ENCODE data around the gene AMACR. TPM values are rescaled to one million over a fixed set of nuclear protein-coding genes. Genes with fewer than 3 reads are reported as not detected.

AMACR gene
- 13.1 to 17.8 TPM (median 16.1 TPM) in 5 replicates for total RNA-seq (2022; extraction: Qiagen RNA extraction)

DNA sequence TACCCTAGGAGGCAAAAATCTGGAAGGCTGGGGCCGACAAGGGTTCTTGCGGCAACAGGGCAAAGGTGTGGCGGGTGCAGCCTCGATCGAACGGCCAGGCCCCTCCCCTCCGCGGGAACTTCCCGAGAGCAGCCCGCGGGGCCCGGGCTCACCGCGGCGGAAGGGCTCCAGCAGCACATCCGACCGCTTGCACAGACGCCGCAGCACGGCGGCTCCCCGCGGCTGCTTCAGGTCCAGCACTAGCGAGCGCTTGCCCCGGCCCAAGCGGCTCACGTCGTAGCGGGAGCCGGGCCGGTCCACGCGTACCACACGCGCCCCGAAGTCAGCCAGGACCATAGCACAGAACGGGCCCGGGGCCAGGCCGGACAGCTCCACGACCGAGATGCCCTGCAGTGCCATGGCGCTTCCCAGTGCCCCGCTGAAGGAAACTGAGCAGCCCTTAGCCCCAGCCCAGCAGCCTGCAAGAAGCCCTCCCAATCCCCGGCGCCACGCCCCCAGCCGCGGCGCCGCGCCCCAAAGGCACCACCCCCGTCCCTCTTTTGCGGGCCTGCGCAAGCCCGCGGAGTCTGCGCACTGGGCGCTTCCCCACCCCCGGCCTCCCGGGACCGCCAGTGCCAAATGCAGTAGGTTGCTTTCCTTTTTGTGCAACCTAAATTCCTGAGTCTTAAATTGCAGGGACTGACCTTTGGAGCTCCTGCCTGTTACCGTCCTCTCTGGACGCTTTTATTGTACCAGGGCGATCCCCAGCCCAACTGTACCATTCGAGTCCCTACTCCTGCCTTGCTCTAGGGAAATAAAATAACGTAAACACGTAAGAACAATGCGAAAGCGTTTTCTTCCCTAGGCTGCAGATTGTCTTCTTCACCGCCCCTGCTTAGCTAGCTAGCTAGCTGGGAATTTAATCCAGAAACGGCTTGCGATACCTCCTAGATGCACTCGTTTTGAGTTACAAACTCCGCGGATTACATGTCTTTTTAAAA, at the start of gene AMACR:
Gene AMACR (minus strand): TSS at position 430 of the 980 bp plus-strand sequence. CDS start 31 bp downstream, at position 399.

DNA sequence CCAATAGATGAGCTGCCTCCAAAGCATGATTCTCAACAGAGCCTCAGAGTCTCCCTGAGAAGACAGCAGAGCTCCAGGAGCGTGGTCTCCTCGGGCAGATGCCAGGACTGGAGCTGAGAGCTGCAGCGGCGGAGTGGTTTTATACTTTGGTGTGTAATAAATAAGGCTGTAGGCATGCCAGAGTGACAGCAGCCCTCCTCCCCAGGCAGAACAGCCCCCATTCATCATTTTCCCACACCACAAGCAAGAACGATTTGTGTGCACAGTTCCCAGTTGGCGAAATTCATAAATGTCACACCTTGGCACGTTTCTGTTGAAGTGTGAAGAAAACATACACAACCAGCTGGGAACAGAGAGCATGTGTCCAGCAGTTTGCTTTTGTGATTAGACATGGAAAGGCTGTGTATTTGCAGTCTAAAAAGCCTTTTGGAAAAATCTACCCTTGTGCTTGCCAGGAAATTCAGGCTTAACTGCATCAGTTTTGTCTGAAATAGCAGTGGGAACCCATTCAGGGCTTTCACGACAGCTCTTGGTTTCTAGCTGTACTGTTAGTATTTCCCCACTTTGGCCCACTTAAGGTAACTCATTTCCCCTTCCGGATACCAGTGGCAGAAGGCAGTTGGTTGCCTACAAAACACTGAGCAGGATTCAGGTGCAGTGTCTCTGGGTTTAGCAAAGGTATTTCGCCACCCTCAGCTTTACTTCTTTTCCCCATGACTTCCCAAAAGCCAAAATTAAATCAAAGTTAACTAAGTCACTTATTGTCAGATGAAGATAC, 35.4 kb upstream of the AMACR start, which contains the start of gene C1QTNF3:
Gene C1QTNF3 (minus strand): TSS at position 115 of the 778 bp plus-strand sequence. CDS start 88 bp downstream, at position 27.

GRCh38 chr5:33984671-33985124, 23.2 kb downstream of the AMACR start, which contains the start of gene SLC45A2:
TSS of gene SLC45A2 (minus strand) at chr5:33984693. CDS start at chr5:33984583, 110 bp downstream.

DNA sequence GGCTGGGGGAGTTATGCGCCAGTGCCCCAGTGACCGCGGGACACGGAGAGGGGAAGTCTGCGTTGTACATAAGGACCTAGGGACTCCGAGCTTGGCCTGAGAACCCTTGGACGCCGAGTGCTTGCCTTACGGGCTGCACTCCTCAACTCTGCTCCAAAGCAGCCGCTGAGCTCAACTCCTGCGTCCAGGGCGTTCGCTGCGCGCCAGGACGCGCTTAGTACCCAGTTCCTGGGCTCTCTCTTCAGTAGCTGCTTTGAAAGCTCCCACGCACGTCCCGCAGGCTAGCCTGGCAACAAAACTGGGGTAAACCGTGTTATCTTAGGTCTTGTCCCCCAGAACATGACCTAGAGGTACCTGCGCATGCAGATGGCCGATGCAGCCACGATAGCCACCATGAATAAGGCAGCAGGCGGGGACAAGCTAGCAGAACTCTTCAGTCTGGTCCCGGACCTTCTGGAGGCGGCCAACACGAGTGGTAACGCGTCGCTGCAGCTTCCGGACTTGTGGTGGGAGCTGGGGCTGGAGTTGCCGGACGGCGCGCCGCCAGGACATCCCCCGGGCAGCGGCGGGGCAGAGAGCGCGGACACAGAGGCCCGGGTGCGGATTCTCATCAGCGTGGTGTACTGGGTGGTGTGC, 71.4 kb downstream of the AMACR start, which contains the start of gene RXFP3:
Gene RXFP3 (plus strand): TSS at position 6 of the 636 bp plus-strand sequence. CDS start 355 bp downstream, at position 361.

Other genes starting within 250 kb of the AMACR start
- gene ADAMTS12, start 116.1 kb downstream of the AMACR start, total RNA-seq (2022; extraction: Qiagen RNA extraction) = 6.1 to 7.8 TPM (median 7.3 TPM) in 5 replicates
- gene RXFP3, start 71.7 kb downstream of the AMACR start, total RNA-seq (2022; extraction: Qiagen RNA extraction) = not detected in 5 replicates
- not detected in 5 replicates for gene SLC45A2, start 23.4 kb downstream of the AMACR start, total RNA-seq (2022; extraction: Qiagen RNA extraction)
- gene C1QTNF3, start 35.2 kb upstream of the AMACR start, total RNA-seq (2022; extraction: Qiagen RNA extraction) = 0.09 to 0.39 TPM (median 0.25 TPM) in 5 replicates

Measured in A549 treated with Hydrocortisone at 1 μM for 4 hours (cell line).